ENCODE data around the gene EIF4A2.
"Not testable (repeated sequence)": the region's sequence is repeated elsewhere in the genome, so short reads cannot be mapped to it uniquely, and the experiment has no call there.

Gene EIF4A2

GRCh38 chr3:186818956-186819355 lies 35.6 kb downstream of the EIF4A2 start:
- Histone ChIP-seq H4K91ac (ENCODE audit: low read depth, low read length, poor library complexity) (no peak overlapping the region), H3K27ac (replicated peaks; ENCODE audit: low read length) (no peak overlapping the region), H2AFZ (ENCODE audit: low read length) (no peak overlapping the region), H3K4me2 (ENCODE audit: insufficient read depth, low read length, poor library complexity, severe bottlenecking) (no peak overlapping the region), H3K14ac (ENCODE audit: low read length) (no peak overlapping the region), H2BK5ac (ENCODE audit: low read length) (no peak overlapping the region), H3K18ac (ENCODE audit: low read length) (no peak overlapping the region), H3K4me3 (ENCODE audit: low read length in 2 of 2) (no peak overlapping the region), H3K9me3 (replicated peaks in 1 of 2; ENCODE audit: control insufficient read depth in 2 of 2, insufficient read depth in 1 of 2, low read depth in 1 of 2, low read length in 2 of 2) (no peaks in the 10 kb centered on the region), H4K8ac (ENCODE audit: low read depth, low read length) (no peak overlapping the region), H3K36me3 (replicated peaks in 1 of 2; ENCODE audit: control insufficient read depth in 2 of 2, insufficient read depth in 2 of 2, low read length in 2 of 2) (no peaks in the 10 kb centered on the region), H2BK12ac (ENCODE audit: low read length) (no peak overlapping the region), H2BK120ac (ENCODE audit: low read depth, low read length) (no peak overlapping the region), H2BK15ac (ENCODE audit: low read length) (no peak overlapping the region), H3K4ac (ENCODE audit: low read length) (no peak overlapping the region), H3K79me1 (ENCODE audit: low read depth, low read length) (no peaks in the 10 kb centered on the region), H3K4me1 (ENCODE audit: control insufficient read depth in 2 of 2, insufficient read depth in 1 of 2, low read depth in 1 of 2, low read length in 2 of 2) (peaks cover 2 to 3% of the 10 kb centered on the region in 2 donors), H2AK5ac (ENCODE audit: low read depth, low read length) (no peak overlapping the region), H3K23ac (ENCODE audit: low read depth, low read length, poor library complexity) (no peak overlapping the region), H3K27me3 (ENCODE audit: control insufficient read depth in 3 of 3, insufficient read depth in 3 of 3, low read depth in 1 of 3, low read length in 3 of 3) (peaks cover 0 to 12% (median 0%) of the 10 kb centered on the region in 3 experiments), H3K9ac (ENCODE audit: low read depth, low read length, poor library complexity) (no peak overlapping the region)
- WGBS, 2 donors (ENCODE audit: extremely low coverage in 2 of 2, insufficient read length in 2 of 2, insufficient replicate concordance in 1 of 2): no CpG with 5 or more reads among the region's 1 CpG
- no peak for DNase-seq (ENCODE audit: low spot score)

- no peak for DNase-seq (ENCODE audit: low spot score)
Observed at GRCh38 chr3:186821429-186822387, 38.3 kb downstream of the EIF4A2 start.

GRCh38 chr3:186822388-186822759 lies 39.0 kb downstream of the EIF4A2 start:
- WGBS, 2 donors (ENCODE audit: extremely low coverage in 2 of 2, insufficient read length in 2 of 2, insufficient replicate concordance in 1 of 2): no CpG with 5 or more reads among the region's 1 CpG
- H3K27ac ChIP-seq (replicated peaks; ENCODE audit: low read length): not testable (repeated sequence)

More at GRCh38 chr3:186821429-186822387, 38.3 kb downstream of the EIF4A2 start:
- H2AK5ac ChIP-seq (ENCODE audit: low read depth, low read length): no peak overlapping the region
- H4K91ac ChIP-seq (ENCODE audit: low read depth, low read length, poor library complexity): no peak overlapping the region
- no peak overlapping the region for H4K8ac ChIP-seq (ENCODE audit: low read depth, low read length)
- peaks cover 15 to 26% of the 10 kb centered on the region in 2 donors for H3K4me1 ChIP-seq (ENCODE audit: control insufficient read depth in 2 of 2, insufficient read depth in 1 of 2, low read depth in 1 of 2, low read length in 2 of 2)
- no peak overlapping the region for H3K23ac ChIP-seq (ENCODE audit: low read depth, low read length, poor library complexity)
- H2BK15ac ChIP-seq (ENCODE audit: low read length): no peak overlapping the region
- H3K79me1 ChIP-seq (ENCODE audit: low read depth, low read length): no peaks in the 10 kb centered on the region
- H2BK120ac ChIP-seq (ENCODE audit: low read depth, low read length): no peak overlapping the region
- H3K4me3 ChIP-seq (ENCODE audit: low read length in 2 of 2): no peak overlapping the region
- WGBS, 2 donors (ENCODE audit: extremely low coverage in 2 of 2, insufficient read length in 2 of 2, insufficient replicate concordance in 1 of 2): no CpG with 5 or more reads among the region's 11 CpGs
- no peak overlapping the region for H3K18ac ChIP-seq (ENCODE audit: low read length)
- H3K14ac ChIP-seq (ENCODE audit: low read length): no peak overlapping the region
- H3K9ac ChIP-seq (ENCODE audit: low read depth, low read length, poor library complexity): no peak overlapping the region
- H3K9me3 ChIP-seq (replicated peaks in 1 of 2; ENCODE audit: control insufficient read depth in 2 of 2, insufficient read depth in 1 of 2, low read depth in 1 of 2, low read length in 2 of 2): no peaks in the 10 kb centered on the region
- no peak overlapping the region for H3K4ac ChIP-seq (ENCODE audit: low read length)
- no peak overlapping the region for H2BK12ac ChIP-seq (ENCODE audit: low read length)
- no peak overlapping the region for H3K4me2 ChIP-seq (ENCODE audit: insufficient read depth, low read length, poor library complexity, severe bottlenecking)
- H3K36me3 ChIP-seq (replicated peaks in 1 of 2; ENCODE audit: control insufficient read depth in 2 of 2, insufficient read depth in 2 of 2, low read length in 2 of 2): no peaks in the 10 kb centered on the region
- peaks cover 2 to 39% (median 24%) of the 10 kb centered on the region in 3 experiments for H3K27me3 ChIP-seq (ENCODE audit: control insufficient read depth in 3 of 3, insufficient read depth in 3 of 3, low read depth in 1 of 3, low read length in 3 of 3)
- no peak overlapping the region for H2BK5ac ChIP-seq (ENCODE audit: low read length)
- H2AFZ ChIP-seq (ENCODE audit: low read length): peak overlapping the region; percentile 45
- no peak overlapping the region for H3K27ac ChIP-seq (replicated peaks; ENCODE audit: low read length)

GRCh38 chr3:186823386-186823785 lies 40.0 kb downstream of the EIF4A2 start:
- Histone ChIP-seq H2BK15ac (ENCODE audit: low read length) (no peak overlapping the region), H3K23ac (ENCODE audit: low read depth, low read length, poor library complexity) (no peak overlapping the region), H2BK120ac (ENCODE audit: low read depth, low read length) (no peak overlapping the region), H4K91ac (ENCODE audit: low read depth, low read length, poor library complexity) (no peak overlapping the region), H3K18ac (ENCODE audit: low read length) (no peak overlapping the region), H3K9me3 (replicated peaks in 1 of 2; ENCODE audit: control insufficient read depth in 2 of 2, insufficient read depth in 1 of 2, low read depth in 1 of 2, low read length in 2 of 2) (no peaks in the 10 kb centered on the region), H3K27ac (replicated peaks; ENCODE audit: low read length) (no peak overlapping the region), H3K4me2 (ENCODE audit: insufficient read depth, low read length, poor library complexity, severe bottlenecking) (no peak overlapping the region), H2BK12ac (ENCODE audit: low read length) (no peak overlapping the region), H3K14ac (ENCODE audit: low read length) (no peak overlapping the region), H3K27me3 (ENCODE audit: control insufficient read depth in 3 of 3, insufficient read depth in 3 of 3, low read depth in 1 of 3, low read length in 3 of 3) (peaks cover 3 to 37% (median 33%) of the 10 kb centered on the region in 3 experiments), H3K4ac (ENCODE audit: low read length) (no peak overlapping the region), H2BK5ac (ENCODE audit: low read length) (no peak overlapping the region), H3K4me1 (ENCODE audit: control insufficient read depth in 2 of 2, insufficient read depth in 1 of 2, low read depth in 1 of 2, low read length in 2 of 2) (peaks cover 15 to 27% of the 10 kb centered on the region in 2 donors), H3K79me1 (ENCODE audit: low read depth, low read length) (no peaks in the 10 kb centered on the region), H3K4me3 (ENCODE audit: low read length in 2 of 2) (no peak overlapping the region), H2AK5ac (ENCODE audit: low read depth, low read length) (no peak overlapping the region), H4K8ac (ENCODE audit: low read depth, low read length) (no peak overlapping the region), H2AFZ (ENCODE audit: low read length) (no peak overlapping the region), H3K36me3 (replicated peaks in 1 of 2; ENCODE audit: control insufficient read depth in 2 of 2, insufficient read depth in 2 of 2, low read length in 2 of 2) (no peaks in the 10 kb centered on the region), H3K9ac (ENCODE audit: low read depth, low read length, poor library complexity) (no peak overlapping the region)
- no CpG with 5 or more reads among the region's 2 CpGs for WGBS, 2 donors (ENCODE audit: extremely low coverage in 2 of 2, insufficient read length in 2 of 2, insufficient replicate concordance in 1 of 2)
- no peak for DNase-seq (ENCODE audit: low spot score)

More at GRCh38 chr3:186822388-186822759, 39.0 kb downstream of the EIF4A2 start:
- not testable (repeated sequence) for H2BK12ac ChIP-seq (ENCODE audit: low read length); H3K4ac ChIP-seq (ENCODE audit: low read length); H3K79me1 ChIP-seq (ENCODE audit: low read depth, low read length); H3K14ac ChIP-seq (ENCODE audit: low read length); H2BK15ac ChIP-seq (ENCODE audit: low read length); H2AK5ac ChIP-seq (ENCODE audit: low read depth, low read length); H3K4me3 ChIP-seq (ENCODE audit: low read length in 2 of 2); H3K9me3 ChIP-seq (replicated peaks in 1 of 2; ENCODE audit: control insufficient read depth in 2 of 2, insufficient read depth in 1 of 2, low read depth in 1 of 2, low read length in 2 of 2); H3K36me3 ChIP-seq (replicated peaks in 1 of 2; ENCODE audit: control insufficient read depth in 2 of 2, insufficient read depth in 2 of 2, low read length in 2 of 2); DNase-seq (ENCODE audit: low spot score); H3K4me2 ChIP-seq (ENCODE audit: insufficient read depth, low read length, poor library complexity, severe bottlenecking); H2BK120ac ChIP-seq (ENCODE audit: low read depth, low read length); H4K8ac ChIP-seq (ENCODE audit: low read depth, low read length); H2AFZ ChIP-seq (ENCODE audit: low read length); H4K91ac ChIP-seq (ENCODE audit: low read depth, low read length, poor library complexity); H3K23ac ChIP-seq (ENCODE audit: low read depth, low read length, poor library complexity); H3K18ac ChIP-seq (ENCODE audit: low read length); H2BK5ac ChIP-seq (ENCODE audit: low read length); H3K9ac ChIP-seq (ENCODE audit: low read depth, low read length, poor library complexity)
- peaks cover 15 to 26% of the 10 kb centered on the region in 2 donors for H3K4me1 ChIP-seq (ENCODE audit: control insufficient read depth in 2 of 2, insufficient read depth in 1 of 2, low read depth in 1 of 2, low read length in 2 of 2)
- H3K27me3 ChIP-seq (ENCODE audit: control insufficient read depth in 3 of 3, insufficient read depth in 3 of 3, low read depth in 1 of 3, low read length in 3 of 3): peaks cover 2 to 38% (median 26%) of the 10 kb centered on the region in 3 experiments
